ENCODE data around the gene EPHA1. TPM values are rescaled to one million over a fixed set of nuclear protein-coding genes. Genes with fewer than 3 reads are reported as not detected.
"Not testable (repeated sequence)": the region's sequence is repeated elsewhere in the genome, so short reads cannot be mapped to it uniquely, and the experiment has no call there.

The EPHA1 gene
- total RNA-seq, 2 experiments from 2014 or later, result 1.1 to 1.2 TPM

DNA sequence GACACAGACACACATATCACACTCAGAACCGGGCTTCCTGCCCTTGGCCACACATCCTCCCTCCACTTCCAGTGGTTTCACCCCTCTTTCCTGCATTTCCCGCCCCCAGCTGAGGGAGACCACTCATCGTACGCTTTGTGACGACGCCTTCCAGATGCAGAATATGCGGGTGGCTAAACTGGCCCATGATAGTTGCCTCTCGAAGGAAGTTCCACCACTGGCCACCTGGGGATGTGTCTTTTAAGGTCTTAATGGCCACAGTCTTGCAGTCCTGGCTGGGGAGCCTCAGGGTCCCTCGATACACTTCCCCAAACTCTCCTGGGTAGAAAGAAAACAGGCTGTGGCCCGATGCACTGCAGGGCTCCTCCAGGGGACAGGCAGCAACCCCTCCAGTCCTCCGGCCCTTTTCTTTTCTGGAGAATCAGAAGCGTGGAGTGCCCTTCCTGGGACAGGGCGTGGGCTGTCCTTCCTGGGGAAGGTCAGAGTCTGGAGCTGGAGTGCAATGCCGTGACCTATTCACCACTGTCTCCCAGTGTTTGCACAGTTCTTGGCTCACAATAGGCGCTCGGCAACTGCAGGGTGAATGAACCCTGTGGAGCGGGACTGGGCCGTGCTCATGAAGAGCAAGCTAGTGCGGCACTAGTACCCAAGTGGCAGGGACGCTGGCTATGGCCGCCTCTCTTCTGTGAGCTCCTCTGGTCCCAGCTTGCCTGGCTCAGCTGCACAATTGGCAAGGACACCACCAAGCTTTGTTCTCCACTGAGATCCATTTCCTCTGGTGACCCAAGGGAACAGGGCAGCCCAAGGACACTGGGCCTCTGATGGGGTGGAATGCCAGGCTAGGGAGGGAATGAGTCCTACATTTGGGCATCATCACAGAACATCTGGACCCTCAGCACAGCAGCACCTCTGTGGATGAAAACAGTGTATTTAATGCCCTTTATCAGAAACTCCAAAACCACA is 13.2 kb downstream of the EPHA1 start:
- peaks cover 19% of the 10 kb centered on the region for H3K36me3 Mint-ChIP-seq (ENCODE audit: low read depth)
- ChIA-PET CTCF (interaction anchor here (1.0 kb wide), 1 partner anchor 10 kb away, joined by 3 read pairs; no protein-coding TSS in a partner anchor), POLR2A (interaction anchor here (1.3 to 5.6 kb wide), 4 partner anchors 10 to 15 kb away, joined by 3 to 35 read pairs (median 10); partner anchors contain the start of gene EPHA1)
- DNase-seq, result no peak
- no peaks in the 10 kb centered on the region for H3K27me3 Mint-ChIP-seq
- H3K4me1 Mint-ChIP-seq, result peaks cover 9% of the 10 kb centered on the region
- no peak overlapping the region for H3K27ac Mint-ChIP-seq
- no peaks in the 10 kb centered on the region for H3K9me3 Mint-ChIP-seq
- no peak overlapping the region for H3K4me3 Mint-ChIP-seq

- H3K27me3 Mint-ChIP-seq, result no peaks in the 10 kb centered on the region
- no peak for DNase-seq
- peaks cover 14% of the 10 kb centered on the region for H3K4me1 Mint-ChIP-seq
- peaks cover 26% of the 10 kb centered on the region for H3K36me3 Mint-ChIP-seq (ENCODE audit: low read depth)
- no peak overlapping the region for H3K4me3 Mint-ChIP-seq
- no peak overlapping the region for H3K27ac Mint-ChIP-seq
- CTCF ChIA-PET, result no interaction called here
- POLR2A ChIA-PET, result interaction anchor here (1.3 to 5.6 kb wide), 3 partner anchors 10 to 15 kb away, joined by 3 to 35 read pairs (median 13); partner anchors contain the start of gene EPHA1
- no peaks in the 10 kb centered on the region for H3K9me3 Mint-ChIP-seq
Measured at GRCh38 chr7:143394777-143395176, 13.9 kb downstream of the EPHA1 start.

- Mint-ChIP-seq H3K27ac (no peak overlapping the region), H3K4me1 (peaks cover 21% of the 10 kb centered on the region), H3K27me3 (no peaks in the 10 kb centered on the region), H3K4me3 (no peak overlapping the region), H3K36me3 (ENCODE audit: low read depth) (peaks cover 33% of the 10 kb centered on the region), H3K9me3 (no peaks in the 10 kb centered on the region)
- POLR2A ChIA-PET, result interaction anchor here (3.4 to 5.6 kb wide), 2 partner anchors 10 to 13 kb away, joined by 13 to 35 read pairs; partner anchors contain the start of gene EPHA1
- DNase-seq, result no peak
- CTCF ChIA-PET, result interaction anchor here (0.9 kb wide), 1 partner anchor 14 kb away, joined by 7 read pairs; no protein-coding TSS in a partner anchor
Measured at GRCh38 chr7:143394068-143394467, 14.6 kb downstream of the EPHA1 start.

GRCh38 chr7:143393267-143394041 is 15.2 kb downstream of the EPHA1 start:
- no peaks in the 10 kb centered on the region for H3K9me3 Mint-ChIP-seq
- POLR2A ChIA-PET, result interaction anchor here (1.2 to 5.6 kb wide), 3 partner anchors 9 to 14 kb away, joined by 4 to 35 read pairs (median 13); partner anchors contain the start of gene EPHA1
- CTCF ChIA-PET, result interaction anchor here (0.7 to 1.5 kb wide), 3 partner anchors 14 to 88 kb away, joined by 3 to 7 read pairs (median 3); no protein-coding TSS in a partner anchor
- no peaks in the 10 kb centered on the region for H3K27me3 Mint-ChIP-seq
- no peak for DNase-seq
- no peak overlapping the region for H3K4me3 Mint-ChIP-seq
- H3K4me1 Mint-ChIP-seq, result peaks cover 24% of the 10 kb centered on the region
- H3K27ac Mint-ChIP-seq, result peak overlapping the region; percentile 10
- H3K36me3 Mint-ChIP-seq (ENCODE audit: low read depth), result peaks cover 37% of the 10 kb centered on the region

DNA sequence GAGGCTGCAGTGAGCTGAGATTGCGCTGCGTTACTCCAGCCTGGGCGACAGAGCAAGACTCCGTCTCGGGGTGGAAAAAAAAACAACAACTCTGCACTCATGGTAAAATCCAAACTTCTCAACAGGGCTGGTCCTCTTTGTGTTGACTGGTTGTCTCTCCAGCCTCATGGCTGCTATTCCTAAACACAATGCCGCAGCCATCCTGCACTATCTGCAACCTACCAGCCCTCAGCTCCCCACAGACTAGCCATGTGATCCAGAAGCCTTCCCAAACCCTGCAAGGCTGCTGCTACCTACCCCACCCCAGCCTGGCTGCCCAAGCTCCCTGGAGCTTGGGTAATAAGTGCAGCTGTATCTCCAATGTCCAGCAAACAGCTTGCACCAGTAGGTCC is 15.8 kb downstream of the EPHA1 start:
- Mint-ChIP-seq H3K27me3 (no peaks in the 10 kb centered on the region), H3K36me3 (ENCODE audit: low read depth) (peaks cover 38% of the 10 kb centered on the region), H3K27ac (peak overlapping the region; percentile 10), H3K9me3 (no peaks in the 10 kb centered on the region), H3K4me3 (no peak overlapping the region), H3K4me1 (peaks cover 27% of the 10 kb centered on the region)
- DNase-seq, result no peak
- ChIA-PET POLR2A (interaction anchor here (0.7 to 5.6 kb wide), 4 partner anchors 8 to 14 kb away, joined by 3 to 35 read pairs (median 8); partner anchors contain the start of gene EPHA1), CTCF (interaction anchor here (0.7 to 1.5 kb wide), 3 partner anchors 13 to 87 kb away, joined by 3 to 5 read pairs (median 3); no protein-coding TSS in a partner anchor)

- ChIA-PET CTCF (interaction anchor here (0.7 to 1.5 kb wide), 3 partner anchors 12 to 87 kb away, joined by 3 to 5 read pairs (median 3); no protein-coding TSS in a partner anchor), POLR2A (interaction anchor here (0.7 to 5.6 kb wide), 4 partner anchors 8 to 15 kb away, joined by 3 to 35 read pairs (median 8); partner anchors contain the start of gene EPHA1)
- not testable (repeated sequence) for H3K9me3 Mint-ChIP-seq, H3K27me3 Mint-ChIP-seq, H3K27ac Mint-ChIP-seq, H3K4me3 Mint-ChIP-seq, DNase-seq
- peaks cover 31% of the 10 kb centered on the region for H3K4me1 Mint-ChIP-seq
- H3K36me3 Mint-ChIP-seq (ENCODE audit: low read depth), result peaks cover 42% of the 10 kb centered on the region
Measured at GRCh38 chr7:143392427-143392826, 16.2 kb downstream of the EPHA1 start.

DNA sequence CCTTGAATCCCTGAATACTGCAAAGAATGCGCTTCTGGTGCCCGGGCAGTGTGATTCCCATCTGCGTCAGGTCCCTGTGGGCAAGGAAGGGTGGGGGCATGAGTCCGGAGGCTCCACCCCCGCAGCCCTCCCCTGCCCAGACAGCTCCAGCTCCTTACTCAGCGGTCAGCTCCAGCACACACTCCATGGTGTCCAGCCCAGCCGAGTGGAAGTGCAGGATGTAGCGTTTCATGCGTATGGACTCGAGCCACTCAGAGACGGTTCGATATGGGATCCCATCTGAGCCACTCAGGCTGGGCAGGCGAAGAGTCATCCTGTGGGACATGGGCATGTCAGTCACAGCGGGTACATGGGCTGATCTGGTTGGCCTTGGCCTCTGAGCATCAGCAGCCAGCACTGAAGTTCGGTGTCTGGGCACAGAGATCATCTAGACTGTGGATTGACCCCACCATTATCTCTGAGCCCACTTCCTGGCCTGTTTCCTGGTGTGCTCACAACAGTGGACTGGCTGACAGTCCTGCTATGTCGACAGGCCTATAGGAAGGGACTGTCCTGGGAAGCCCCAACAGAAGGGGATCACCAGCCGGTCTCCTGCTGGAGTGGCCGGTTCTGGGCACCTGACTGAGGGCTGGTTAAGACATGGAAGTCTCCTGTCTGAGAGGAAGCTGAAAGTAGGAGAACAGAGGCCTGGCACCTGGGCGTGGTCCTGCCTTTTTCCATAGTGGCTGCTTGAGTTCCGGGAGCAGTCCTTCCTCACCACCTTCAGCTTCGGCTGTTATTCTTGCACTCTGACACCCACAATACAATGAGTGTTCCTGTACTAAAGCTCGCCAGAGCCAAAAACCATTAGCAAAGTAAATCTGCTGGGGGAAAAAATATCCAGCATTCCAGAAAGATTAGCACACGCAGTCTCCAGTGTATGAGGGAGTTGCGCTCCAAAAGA is 16.9 kb downstream of the EPHA1 start:
- peaks cover 31% of the 10 kb centered on the region for H3K4me1 Mint-ChIP-seq
- no peak for DNase-seq
- no peaks in the 10 kb centered on the region for H3K9me3 Mint-ChIP-seq
- POLR2A ChIA-PET, result interaction anchor here (0.7 to 5.6 kb wide), 4 partner anchors 7 to 15 kb away, joined by 3 to 35 read pairs (median 8); partner anchors contain the start of gene EPHA1
- peaks cover 42% of the 10 kb centered on the region for H3K36me3 Mint-ChIP-seq (ENCODE audit: low read depth)
- H3K27ac Mint-ChIP-seq, result no peak overlapping the region
- CTCF ChIA-PET, result interaction anchor here (1.0 to 1.5 kb wide), 2 partner anchors 11 to 24 kb away, joined by 3 to 5 read pairs; no protein-coding TSS in a partner anchor
- H3K4me3 Mint-ChIP-seq, result no peak overlapping the region
- no peaks in the 10 kb centered on the region for H3K27me3 Mint-ChIP-seq

DNA sequence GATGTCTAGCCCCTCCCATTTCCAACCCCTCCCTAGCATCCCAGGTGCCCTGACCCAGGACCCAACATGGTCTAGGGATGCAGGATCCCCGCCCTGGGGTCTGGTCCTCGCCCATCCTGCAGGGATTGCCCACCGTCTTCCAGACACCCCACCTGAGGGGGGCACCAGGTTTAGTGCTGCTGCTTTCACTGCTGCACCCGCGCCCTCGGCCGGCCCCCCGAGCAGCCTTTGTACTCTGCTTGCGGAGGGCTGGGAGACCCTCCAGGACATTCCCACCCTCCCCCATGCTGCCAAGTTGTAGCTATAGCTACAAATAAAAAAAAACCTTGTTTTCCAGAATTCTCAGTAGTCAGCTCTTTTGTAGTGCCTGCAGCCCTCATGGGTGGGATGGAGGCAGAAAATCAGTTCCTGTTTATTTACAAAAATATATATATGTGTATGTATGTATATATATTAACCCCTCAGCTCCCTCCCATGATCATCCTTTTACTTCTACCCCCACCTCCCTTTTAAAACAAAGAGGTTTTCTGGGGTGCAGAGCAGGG is 17.8 kb downstream of the EPHA1 start:
- peaks cover 42% of the 10 kb centered on the region for H3K36me3 Mint-ChIP-seq (ENCODE audit: low read depth)
- H3K27me3 Mint-ChIP-seq, result no peaks in the 10 kb centered on the region
- CTCF ChIA-PET, result interaction anchor here (1.0 kb wide), 1 partner anchor 150 kb away, joined by 3 read pairs; no protein-coding TSS in a partner anchor

GRCh38 chr7:143390104-143390772 is 18.4 kb downstream of the EPHA1 start:
- Mint-ChIP-seq H3K4me1 (peaks cover 29% of the 10 kb centered on the region), H3K9me3 (no peaks in the 10 kb centered on the region), H3K27me3 (no peaks in the 10 kb centered on the region), H3K27ac (peak overlapping the region; percentile 11), H3K36me3 (ENCODE audit: low read depth) (peaks cover 42% of the 10 kb centered on the region), H3K4me3 (no peak overlapping the region)
- POLR2A ChIA-PET, result interaction anchor here (1.3 kb wide), 1 partner anchor 18 kb away, joined by 3 read pairs; no protein-coding TSS in a partner anchor
- no peak for DNase-seq
- CTCF ChIA-PET, result interaction anchor here (1.0 kb wide), 1 partner anchor 149 kb away, joined by 3 read pairs; no protein-coding TSS in a partner anchor

More for the DNA sequence above, 17.8 kb downstream of the EPHA1 start:
- no peak overlapping the region for H3K27ac Mint-ChIP-seq
- H3K4me1 Mint-ChIP-seq, result peaks cover 31% of the 10 kb centered on the region
- POLR2A ChIA-PET, result no interaction called here
- DNase-seq, result no peak
- H3K4me3 Mint-ChIP-seq, result no peak overlapping the region
- no peaks in the 10 kb centered on the region for H3K9me3 Mint-ChIP-seq

GRCh38 chr7:143389316-143390103 is 19.1 kb downstream of the EPHA1 start:
- no peak overlapping the region for H3K4me3 Mint-ChIP-seq
- peaks cover 42% of the 10 kb centered on the region for H3K36me3 Mint-ChIP-seq (ENCODE audit: low read depth)
- H3K27me3 Mint-ChIP-seq, result no peaks in the 10 kb centered on the region
- ChIA-PET POLR2A (interaction anchor here (1.2 to 1.3 kb wide), 2 partner anchors 18 to 101 kb away, joined by 3 read pairs; partner anchors contain the start of gene CASP2), CTCF (interaction anchor here (1.0 to 1.7 kb wide), 4 partner anchors 9 to 149 kb away, joined by 3 to 6 read pairs (median 4); no protein-coding TSS in a partner anchor)
- H3K27ac Mint-ChIP-seq, result peak overlapping the region; percentile 42
- no peaks in the 10 kb centered on the region for H3K9me3 Mint-ChIP-seq
- H3K4me1 Mint-ChIP-seq, result peaks cover 22% of the 10 kb centered on the region
- DNase-seq, result no peak
